Osteocyte (in vitro differentiated cells): ENCODE measurements around the gene INTS1. TPM values are rescaled to one million over a fixed set of nuclear protein-coding genes. Genes with fewer than 3 reads are reported as not detected.
"Not testable (repeated sequence)": the region's sequence is repeated elsewhere in the genome, so short reads cannot be mapped to it uniquely, and the experiment has no call there.

Experiments
- DNase-seq: peaks from one replicate; pipeline ENCODE4 v3.0.0; 2021; ENCODE audit warnings: mixed read lengths; ENCODE audit not compliant: unreplicated experiment; ENCODE audit errors: extremely low spot score
- H3K27ac Mint-ChIP-seq: one replicate; pipeline ENCODE4 v1.8.0; 2021; ENCODE audit warnings: mild to moderate bottlenecking, mixed read lengths; ENCODE audit not compliant: unreplicated experiment
- H3K27me3 Mint-ChIP-seq: one replicate; pipeline ENCODE4 v1.8.0; 2021; ENCODE audit warnings: mixed read lengths; ENCODE audit not compliant: unreplicated experiment
- H3K36me3 Mint-ChIP-seq: one replicate; pipeline ENCODE4 v1.8.0; 2021; ENCODE audit warnings: mixed read lengths; ENCODE audit not compliant: unreplicated experiment
- H3K4me1 Mint-ChIP-seq: one replicate; pipeline ENCODE4 v1.8.0; 2021; ENCODE audit warnings: mixed read lengths; ENCODE audit not compliant: unreplicated experiment
- H3K4me3 Mint-ChIP-seq: one replicate; pipeline ENCODE4 v1.8.0; 2021; ENCODE audit warnings: mild to moderate bottlenecking, moderate library complexity, mixed read lengths; ENCODE audit not compliant: unreplicated experiment
- H3K9me3 Mint-ChIP-seq: one replicate; pipeline ENCODE4 v1.8.0; 2021; ENCODE audit warnings: mixed read lengths; ENCODE audit not compliant: unreplicated experiment
- total RNA-seq: library from RNA; stranded (reverse); gene quantifications from 2 replicates; pipeline ENCODE4 v1.2.1, GENCODE V29; 2021
- TF ChIP-seq, protein P1 (sequence below): fragments of 200-600 bp; sonication (generic); IDR thresholded peaks from 2 replicates; pipeline ENCODE4 v1.5.0; 2021; ENCODE audit warnings: antibody characterized with exemption, mild to moderate bottlenecking, moderate library complexity

The INTS1 gene
- total RNA-seq, 1 donor from 2014 or later: 121 TPM

- TF ChIP-seq, protein P1, sequence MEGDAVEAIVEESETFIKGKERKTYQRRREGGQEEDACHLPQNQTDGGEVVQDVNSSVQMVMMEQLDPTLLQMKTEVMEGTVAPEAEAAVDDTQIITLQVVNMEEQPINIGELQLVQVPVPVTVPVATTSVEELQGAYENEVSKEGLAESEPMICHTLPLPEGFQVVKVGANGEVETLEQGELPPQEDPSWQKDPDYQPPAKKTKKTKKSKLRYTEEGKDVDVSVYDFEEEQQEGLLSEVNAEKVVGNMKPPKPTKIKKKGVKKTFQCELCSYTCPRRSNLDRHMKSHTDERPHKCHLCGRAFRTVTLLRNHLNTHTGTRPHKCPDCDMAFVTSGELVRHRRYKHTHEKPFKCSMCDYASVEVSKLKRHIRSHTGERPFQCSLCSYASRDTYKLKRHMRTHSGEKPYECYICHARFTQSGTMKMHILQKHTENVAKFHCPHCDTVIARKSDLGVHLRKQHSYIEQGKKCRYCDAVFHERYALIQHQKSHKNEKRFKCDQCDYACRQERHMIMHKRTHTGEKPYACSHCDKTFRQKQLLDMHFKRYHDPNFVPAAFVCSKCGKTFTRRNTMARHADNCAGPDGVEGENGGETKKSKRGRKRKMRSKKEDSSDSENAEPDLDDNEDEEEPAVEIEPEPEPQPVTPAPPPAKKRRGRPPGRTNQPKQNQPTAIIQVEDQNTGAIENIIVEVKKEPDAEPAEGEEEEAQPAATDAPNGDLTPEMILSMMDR: no peak
- no peak for DNase-seq
- Mint-ChIP-seq H3K9me3 (peaks cover 6% of the 10 kb centered on the region), H3K4me1 (peaks cover 10% of the 10 kb centered on the region), H3K4me3 (no peak overlapping the region), H3K27ac (no peak overlapping the region), H3K27me3 (peaks cover 2% of the 10 kb centered on the region), H3K36me3 (peaks cover 3% of the 10 kb centered on the region)
Measured at GRCh38 chr7:1521456-1521855, 17.3 kb upstream of the INTS1 start.

DNA sequence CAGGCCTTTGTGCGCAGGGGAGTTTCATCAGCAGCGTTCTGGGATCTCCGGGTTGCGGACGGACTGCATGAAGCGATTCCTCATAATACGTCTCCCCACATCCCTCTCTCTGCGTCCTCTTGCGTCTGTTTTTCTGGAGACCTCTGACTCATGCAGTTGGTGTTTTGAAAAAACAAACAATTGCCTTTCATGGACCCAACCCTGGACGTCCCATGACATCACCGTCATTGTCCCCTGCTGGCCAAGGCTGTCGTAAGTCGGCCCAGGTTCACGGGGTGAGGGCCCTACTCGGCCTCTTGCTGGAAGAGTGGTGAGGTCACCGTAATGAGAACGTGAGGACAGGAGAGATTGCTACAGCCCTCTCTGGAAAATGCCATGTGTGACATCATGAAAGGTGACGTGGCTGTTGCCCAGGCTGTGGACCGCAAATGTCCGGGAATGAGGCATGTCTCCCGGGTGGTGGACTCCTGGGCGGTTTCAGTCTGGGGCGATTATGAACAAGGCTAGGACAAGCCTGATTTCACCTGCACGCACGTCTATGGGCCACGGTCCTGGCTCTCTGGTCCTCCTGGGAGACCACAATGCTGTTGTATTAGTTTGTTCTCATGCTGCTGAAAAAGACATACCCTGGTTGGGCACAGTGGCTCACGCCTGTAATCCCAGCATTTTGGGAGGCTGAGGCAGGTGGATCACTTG is 16.5 kb upstream of the INTS1 start:
- DNase-seq: no peak
- peaks cover 3% of the 10 kb centered on the region for H3K36me3 Mint-ChIP-seq
- H3K27me3 Mint-ChIP-seq: peaks cover 2% of the 10 kb centered on the region
- peaks cover 15% of the 10 kb centered on the region for H3K4me1 Mint-ChIP-seq
- TF ChIP-seq, protein P1: no peak
- H3K27ac Mint-ChIP-seq: no peak overlapping the region
- H3K4me3 Mint-ChIP-seq: no peak overlapping the region
- peaks cover 6% of the 10 kb centered on the region for H3K9me3 Mint-ChIP-seq

DNA sequence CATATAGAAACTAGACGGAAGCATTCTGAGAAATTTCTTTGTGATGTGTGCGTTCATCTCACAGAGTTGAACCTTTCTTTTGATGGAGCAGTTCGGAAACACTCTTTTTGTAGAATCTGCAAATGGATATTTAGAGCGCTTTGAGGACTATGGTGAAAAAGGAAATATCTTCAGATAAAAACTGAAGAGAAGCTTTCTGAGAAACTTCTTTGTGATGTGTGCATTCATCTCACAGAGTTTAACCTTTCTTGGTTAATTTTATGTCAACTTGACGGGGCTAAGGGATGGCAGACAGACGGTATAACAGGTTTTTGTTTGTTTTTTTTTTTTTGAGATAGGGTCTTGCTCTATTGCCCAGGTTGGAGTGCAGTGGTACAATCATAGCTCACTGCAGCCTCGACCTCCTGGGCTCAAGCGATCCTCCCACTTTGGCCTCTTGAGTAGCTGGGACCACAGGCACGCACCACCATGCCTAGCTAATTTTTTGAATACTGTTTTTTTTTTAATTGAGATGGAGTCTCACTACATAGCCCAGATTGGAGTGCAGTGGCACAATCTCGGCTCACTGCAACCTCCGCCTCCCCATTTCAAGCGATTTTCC is 15.2 kb upstream of the INTS1 start:
- not testable (repeated sequence) for DNase-seq, H3K27ac Mint-ChIP-seq, H3K36me3 Mint-ChIP-seq, H3K27me3 Mint-ChIP-seq, H3K9me3 Mint-ChIP-seq, H3K4me3 Mint-ChIP-seq
- H3K4me1 Mint-ChIP-seq: peaks cover 25% of the 10 kb centered on the region

DNA sequence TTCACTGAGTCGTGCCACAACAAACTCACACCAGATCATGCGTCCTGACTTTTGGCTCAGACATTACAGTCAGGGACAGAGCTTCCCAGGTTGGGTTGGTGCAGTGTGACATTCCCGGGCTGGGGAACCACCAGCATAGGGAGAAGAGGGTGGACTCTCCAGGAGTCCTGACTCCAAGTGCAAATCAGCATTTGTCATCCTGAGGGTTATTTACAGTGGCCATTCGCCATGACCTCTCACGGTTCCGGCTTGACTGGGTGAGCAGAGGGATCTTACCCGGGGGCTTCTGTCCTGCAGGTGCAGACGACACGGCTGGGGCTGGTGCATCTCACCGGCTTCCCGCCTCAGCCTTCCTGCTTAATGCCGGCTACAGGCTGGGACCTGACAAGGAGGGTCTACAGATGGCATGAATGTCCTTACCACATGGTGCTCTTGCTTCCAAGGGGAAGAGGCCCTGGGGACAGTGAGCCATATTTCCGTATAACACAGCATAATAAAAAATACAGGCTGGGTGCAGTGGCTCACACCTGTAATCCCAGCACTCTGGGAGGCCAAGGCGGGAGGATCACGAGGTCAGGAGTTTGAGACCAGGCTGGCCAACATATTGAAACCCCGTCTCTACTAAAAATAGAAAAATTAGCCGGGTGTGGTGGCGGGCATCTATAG is 12.5 kb upstream of the INTS1 start:
- peaks cover 43% of the 10 kb centered on the region for H3K4me1 Mint-ChIP-seq
- DNase-seq: no peak
- peaks cover 3% of the 10 kb centered on the region for H3K36me3 Mint-ChIP-seq
- no peaks in the 10 kb centered on the region for H3K27me3 Mint-ChIP-seq
- TF ChIP-seq, protein P1: no peak
- H3K9me3 Mint-ChIP-seq: peaks cover 6% of the 10 kb centered on the region
- no peak overlapping the region for H3K27ac Mint-ChIP-seq
- H3K4me3 Mint-ChIP-seq: no peak overlapping the region

- not testable (repeated sequence) for DNase-seq
Measured at GRCh38 chr7:1515509-1515967, 11.3 kb upstream of the INTS1 start.

GRCh38 chr7:1514995-1515401 is 10.8 kb upstream of the INTS1 start:
- no peak overlapping the region for H3K4me3 Mint-ChIP-seq
- peak overlapping the region; percentile 78 for H3K27ac Mint-ChIP-seq

More at GRCh38 chr7:1515509-1515967, 11.3 kb upstream of the INTS1 start:
- H3K4me3 Mint-ChIP-seq, H3K36me3 Mint-ChIP-seq, H3K9me3 Mint-ChIP-seq, H3K27me3 Mint-ChIP-seq: not testable (repeated sequence)
- Mint-ChIP-seq H3K4me1 (peaks cover 41% of the 10 kb centered on the region), H3K27ac (peak overlapping the region; percentile 27)

More at GRCh38 chr7:1514995-1515401, 10.8 kb upstream of the INTS1 start:
- Mint-ChIP-seq H3K36me3 (peaks cover 3% of the 10 kb centered on the region), H3K4me1 (peaks cover 38% of the 10 kb centered on the region), H3K27me3 (no peaks in the 10 kb centered on the region), H3K9me3 (peaks cover 6% of the 10 kb centered on the region)
- TF ChIP-seq, protein P1: no peak
- DNase-seq: no peak
